GM19468 (cell line): ENCODE data around the gene MAGI2.

Source experiments
- ATAC-seq: cut with Tn5 transposase; IDR thresholded peaks from one replicate; pipeline ENCODE4 v1.9.1; 2021; ENCODE audit warnings: mild to moderate bottlenecking, moderate library complexity, moderate number of reproducible peaks; ENCODE audit not compliant: unreplicated experiment; ENCODE audit errors: extremely low read depth

Gene MAGI2

DNA sequence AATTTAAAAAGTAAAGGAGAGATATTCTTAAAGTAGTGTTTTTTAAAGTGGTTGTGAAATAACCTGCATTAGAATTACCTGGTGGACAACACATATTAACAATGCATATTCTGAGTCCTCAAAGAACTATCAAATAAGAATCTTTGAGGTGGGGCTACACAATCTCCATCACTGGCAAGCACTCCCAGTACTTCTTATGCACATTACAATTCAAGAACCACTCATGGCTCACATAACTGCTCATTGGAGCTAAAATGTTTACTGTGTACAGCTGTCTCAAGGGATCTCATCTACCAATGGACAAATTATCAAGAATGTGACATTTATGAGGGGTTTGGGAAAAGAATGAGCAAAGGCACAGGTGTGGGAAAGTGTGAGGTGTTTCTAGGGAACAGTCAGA is 962.9 kb downstream of the MAGI2 start:
- no peak for ATAC-seq

DNA sequence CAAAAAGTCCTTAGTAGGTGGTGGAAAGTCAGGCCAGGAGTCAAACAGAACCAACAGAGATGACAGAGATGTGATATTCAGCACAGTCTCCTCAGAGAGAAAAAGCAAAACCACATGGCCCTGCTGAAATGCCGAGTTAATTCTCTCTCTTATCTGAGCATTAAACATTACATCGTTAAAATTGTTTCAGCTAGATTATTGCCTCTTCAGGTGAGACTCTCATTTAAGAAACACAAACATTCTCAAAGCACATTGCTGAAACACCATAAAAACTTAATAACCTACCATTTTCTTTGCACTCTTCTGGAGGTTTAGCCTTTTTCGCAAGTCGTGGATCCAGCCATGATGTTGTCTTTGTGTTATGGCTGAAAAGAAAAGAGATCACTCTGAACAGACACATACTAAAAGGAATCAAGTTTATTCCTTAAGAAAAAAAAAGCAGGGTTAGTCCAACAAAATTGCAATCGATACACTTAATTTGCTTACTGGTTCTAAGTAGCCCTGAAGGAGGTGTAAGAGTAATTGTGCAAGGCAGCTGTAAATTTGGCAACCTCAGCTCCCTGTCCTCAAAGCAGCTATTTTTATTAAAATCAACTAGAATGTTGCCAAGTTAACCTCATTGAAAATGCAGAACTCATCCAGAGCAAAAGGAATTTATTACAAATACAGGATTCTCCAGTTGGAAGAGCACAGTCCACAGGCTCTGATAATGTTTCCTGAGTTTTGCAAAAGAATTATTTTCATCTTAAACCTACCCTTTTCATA is 963.8 kb downstream of the MAGI2 start:
- no peak for ATAC-seq

DNA sequence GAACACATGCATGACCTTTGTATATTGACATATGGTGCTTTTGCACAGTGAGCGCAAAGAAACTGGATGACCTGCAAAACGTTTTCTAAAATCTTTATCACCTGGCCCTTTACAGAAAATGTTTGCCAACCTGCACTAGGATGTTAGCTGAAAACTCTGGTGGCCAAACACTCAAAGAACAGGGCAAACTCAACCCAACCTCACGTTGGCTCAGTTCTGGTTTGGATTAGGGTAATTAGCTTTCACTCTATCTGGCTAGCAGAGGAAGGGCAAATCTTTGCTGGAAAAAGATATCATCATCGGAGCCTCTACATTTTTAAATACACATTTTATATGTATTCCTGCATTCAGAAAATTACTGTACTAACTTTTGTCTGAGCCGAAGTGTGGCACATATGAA is 966.0 kb downstream of the MAGI2 start:
- no peak for ATAC-seq

DNA sequence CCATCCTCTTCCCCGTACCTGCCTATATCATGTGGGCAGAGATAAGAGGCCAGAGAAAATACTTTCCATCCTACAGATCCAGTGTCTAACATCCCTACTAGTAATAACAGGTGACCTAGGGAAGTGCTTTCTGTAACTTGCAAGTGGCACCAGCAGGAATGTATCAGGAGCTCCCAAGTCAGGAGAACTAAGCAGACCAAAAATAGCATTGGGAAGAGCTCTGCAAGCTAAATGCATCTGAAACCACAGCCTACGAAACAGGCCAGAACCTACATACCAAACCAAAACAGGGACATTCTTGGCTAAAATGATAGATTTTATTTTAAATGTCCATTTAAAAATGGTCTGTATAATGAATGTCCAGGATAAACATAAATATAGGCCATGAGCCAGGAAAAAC is 974.1 kb downstream of the MAGI2 start:
- no peak for ATAC-seq

DNA sequence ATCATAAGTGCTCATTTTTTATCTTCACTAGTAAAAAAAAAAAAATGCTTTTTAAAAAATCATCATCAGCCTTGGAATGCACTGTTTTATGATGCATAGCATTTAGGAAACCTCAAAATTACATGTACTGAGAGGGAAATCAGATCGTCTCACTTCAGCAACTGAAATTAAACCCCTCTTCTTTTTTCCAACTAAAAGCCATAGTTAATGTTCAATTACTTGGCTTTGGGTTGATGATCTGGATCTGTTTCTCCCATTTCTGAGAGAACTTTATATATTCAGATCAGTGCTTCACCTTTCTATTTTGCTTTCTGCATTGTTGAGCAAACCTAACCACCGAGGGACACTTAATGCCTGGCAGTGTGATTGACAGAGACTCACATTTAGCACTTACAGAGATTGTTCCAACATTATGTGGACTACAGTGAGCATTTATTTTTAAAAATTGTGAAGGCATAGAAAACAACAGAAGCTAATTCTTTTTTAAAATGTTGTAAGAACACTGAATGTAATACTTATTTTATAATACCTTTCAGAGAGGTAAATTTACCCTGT is 976.5 kb downstream of the MAGI2 start:
- no peak for ATAC-seq

DNA sequence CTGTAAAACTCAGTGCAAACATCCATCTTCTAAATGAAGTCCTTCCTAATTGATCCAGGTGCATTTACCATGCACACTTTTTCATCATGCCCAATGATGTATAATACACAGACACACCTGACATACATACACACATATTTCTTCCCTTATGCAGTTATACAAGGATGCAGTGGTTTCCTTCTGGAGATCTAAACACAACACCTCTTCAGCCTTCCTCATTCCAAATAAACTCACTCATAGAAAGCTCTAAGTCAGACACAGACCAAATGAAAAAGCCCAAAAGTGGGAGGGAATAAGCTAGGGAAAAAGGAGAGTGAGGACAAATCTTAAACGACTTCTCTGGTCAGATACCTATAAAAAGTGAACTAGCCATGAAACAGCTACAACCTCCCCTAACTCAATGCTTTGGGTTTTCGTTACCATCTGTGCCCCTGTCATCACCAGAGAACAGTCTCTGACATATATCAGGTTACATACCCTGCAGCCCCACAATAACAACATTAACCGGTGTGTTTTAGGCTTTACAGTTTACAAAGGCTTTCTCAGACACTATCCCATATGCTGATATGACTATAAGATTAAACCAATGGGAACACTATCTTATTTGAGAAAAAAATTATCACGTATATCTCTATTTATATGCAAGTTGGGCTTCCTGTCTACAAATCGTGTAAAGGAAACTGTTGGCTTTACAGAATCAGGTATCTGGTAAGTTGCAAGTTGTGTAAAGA is 979.7 kb downstream of the MAGI2 start:
- ATAC-seq = no peak

DNA sequence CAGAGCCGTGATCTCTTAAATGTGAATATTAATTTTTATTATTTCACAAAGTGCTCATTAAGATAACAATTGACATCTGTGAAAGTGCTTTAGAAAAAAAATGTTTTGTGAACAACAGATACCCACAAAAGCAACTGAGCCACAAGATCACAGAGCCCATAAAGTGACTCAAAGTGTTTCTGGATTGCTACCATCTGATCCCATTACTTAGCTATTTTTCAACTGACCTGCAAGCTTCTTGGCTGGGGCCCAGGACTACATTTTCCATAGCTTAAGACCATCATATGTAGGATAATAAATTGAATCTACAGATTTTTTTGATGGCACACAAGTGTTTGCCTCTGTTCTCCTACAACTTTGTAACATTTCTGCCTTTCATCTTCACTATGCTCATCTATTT is 980.4 kb downstream of the MAGI2 start:
- no peak for ATAC-seq

DNA sequence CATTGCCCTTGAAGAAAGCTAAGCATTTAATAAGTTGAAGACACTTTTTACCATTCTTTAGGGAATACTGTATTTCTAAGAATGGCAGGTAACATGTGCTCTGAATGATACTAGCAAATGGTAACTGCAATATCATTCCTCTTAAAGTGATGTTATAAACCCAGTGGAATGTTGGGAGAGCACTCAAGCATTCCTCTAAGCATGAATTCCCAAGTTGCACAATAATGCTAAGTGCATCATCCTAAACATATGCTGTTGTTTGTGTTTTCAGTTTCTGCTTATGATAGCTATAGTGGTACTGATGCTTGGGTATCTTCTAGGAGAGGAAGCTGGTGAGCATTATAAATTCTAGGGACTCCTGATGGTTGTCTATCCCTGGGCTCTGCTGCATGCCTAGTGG is 980.9 kb downstream of the MAGI2 start:
- no peak for ATAC-seq

DNA sequence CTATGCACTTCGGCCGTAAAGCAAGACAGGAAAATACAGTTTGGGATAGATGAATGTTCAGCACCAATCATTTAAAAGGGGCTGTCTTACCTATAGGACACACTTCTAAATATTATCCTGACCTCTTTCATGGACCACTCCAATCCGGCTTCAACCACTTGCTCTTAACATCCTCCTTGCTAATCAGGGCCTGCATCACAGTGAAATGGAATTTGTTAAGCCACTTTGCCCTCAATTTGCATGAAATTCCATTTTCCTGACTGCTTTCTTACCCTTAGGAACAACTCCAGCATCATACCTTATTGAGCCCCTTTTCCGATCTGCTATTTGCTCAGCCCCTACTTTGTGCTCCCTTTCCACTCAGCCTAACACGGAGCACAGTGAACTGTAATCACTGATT is 987.6 kb downstream of the MAGI2 start:
- ATAC-seq = no peak

DNA sequence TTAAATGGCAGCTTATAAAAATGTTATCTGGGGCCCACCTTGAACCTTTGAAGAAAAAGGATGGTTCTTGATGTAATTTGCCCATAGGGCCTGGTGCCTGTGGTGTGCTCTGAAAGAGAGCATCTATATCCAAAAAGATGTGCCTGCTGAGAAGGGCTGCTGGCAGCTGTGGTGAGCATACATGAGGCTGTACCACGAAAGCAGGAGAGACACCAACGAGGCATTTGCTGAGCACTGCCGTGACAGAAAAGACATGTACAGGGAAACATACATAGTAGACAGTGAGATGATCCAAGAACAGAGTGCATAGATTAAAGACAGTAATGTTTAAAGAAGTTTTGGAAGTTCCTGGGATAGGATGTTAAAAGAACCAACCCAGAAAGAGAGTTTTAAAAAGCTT is 990.4 kb downstream of the MAGI2 start:
- no peak for ATAC-seq

DNA sequence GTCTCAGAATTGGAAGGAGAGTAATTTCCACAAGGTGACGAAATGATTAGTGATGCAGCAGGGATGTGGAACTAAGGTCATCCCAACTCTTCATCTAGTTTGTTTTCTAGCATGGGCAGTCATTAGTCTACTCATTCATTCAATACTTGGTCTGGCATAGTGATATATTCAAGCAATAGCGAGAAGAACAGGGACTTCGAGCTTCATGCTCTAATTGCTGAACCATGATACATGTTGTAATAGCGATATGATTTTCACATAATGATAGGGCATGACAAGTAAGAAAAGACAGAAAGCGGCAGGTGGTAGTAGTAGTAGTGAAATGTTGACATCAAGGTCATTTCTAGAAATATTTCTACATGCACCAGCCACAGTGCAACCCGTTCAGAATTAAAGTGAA is 1002.8 kb downstream of the MAGI2 start:
- no peak for ATAC-seq

DNA sequence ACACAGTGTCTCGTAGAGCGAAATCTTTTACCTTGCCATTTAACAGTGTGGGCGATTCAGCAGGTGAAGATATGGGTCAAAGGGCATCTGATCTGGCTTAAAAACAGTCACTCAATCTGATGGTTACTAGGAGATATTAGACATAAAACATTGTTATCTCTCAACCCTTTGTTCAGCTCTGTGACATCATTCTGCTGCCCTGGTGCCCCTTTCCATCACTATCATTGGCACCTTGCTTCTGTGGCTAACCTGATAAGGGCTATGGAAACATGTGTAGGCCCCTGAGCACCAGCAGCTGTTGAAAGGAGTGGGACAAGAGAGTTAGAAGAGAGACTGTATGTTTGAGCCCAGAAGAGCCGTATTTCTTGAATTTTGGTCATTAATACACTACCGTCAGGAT is 1004.6 kb downstream of the MAGI2 start:
- no peak for ATAC-seq

DNA sequence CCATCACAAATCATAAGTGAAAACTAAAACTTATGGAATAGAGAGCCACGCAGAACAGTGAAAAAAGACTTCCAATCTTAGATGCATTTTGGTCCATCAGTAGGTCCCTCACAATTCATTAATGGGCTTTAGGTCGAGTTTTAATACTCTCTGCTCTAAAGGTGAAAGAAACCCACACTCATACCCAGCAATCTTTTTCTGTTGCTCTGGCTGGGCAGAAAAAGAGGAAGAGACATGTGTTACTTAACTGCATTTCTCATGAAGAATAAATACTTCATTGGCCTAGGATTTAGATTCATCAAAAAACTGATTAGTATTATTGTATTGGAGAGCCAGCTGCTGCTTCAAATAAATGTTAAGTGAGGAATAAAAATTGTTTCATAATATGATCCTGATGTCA is 1009.2 kb downstream of the MAGI2 start:
- no peak for ATAC-seq

DNA sequence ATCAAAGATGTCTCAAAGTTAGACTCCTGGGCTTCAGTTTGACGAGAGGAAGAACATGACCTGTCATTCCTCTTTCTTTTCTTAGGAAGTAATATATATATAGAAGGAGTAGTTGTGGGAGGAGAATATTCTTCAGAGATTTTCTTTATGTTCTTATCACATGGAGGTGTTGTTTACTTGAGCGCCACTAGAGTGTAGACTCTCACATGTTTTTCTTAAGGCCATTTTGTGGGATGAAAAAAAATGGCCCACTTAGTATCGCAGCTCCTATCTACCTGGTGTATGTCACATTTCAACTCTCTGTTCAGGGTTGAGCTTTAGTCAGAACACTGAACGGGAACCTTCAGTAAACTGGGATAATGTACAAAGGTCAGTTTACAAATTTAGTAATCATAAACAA is 1009.7 kb downstream of the MAGI2 start:
- ATAC-seq = no peak

DNA sequence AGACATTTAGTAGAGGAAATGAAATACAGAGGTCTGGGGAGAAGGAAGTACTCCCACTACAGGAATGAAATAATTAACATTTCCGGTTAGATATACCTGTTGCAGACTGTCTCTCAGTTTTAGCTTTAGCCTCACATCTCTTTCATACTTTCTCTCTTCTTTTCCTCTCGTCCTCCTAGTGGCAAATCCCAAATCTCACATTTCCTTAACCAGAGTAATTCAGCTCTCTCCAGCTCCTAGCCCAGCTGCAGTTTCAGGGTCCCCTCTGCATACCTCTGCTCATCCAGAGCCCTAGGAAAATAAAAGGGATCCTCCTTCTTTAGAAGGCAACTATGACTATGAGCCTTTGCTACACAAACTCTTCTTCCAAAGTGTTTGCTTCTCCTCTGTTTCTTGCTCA is 1011.7 kb downstream of the MAGI2 start:
- no peak for ATAC-seq

DNA sequence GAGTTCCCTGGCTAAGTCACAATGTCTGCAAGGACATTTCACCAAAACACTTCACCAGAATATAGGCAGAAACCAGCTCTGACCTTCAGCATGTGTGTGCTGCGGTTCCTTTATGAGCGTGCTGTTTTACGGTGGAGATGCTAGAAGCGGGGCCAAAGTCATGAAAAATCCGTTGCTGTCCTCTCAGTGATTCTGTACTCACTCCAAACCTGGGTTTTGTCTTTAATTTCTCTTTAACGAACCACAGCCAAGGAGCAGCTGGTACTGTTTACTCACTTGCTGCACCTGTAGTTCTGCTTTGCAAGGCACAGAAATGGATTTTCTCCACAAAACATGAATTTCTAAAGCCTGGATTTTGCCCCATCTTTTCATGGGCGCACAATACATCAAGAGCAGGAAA is 1015.0 kb downstream of the MAGI2 start:
- ATAC-seq = no peak

DNA sequence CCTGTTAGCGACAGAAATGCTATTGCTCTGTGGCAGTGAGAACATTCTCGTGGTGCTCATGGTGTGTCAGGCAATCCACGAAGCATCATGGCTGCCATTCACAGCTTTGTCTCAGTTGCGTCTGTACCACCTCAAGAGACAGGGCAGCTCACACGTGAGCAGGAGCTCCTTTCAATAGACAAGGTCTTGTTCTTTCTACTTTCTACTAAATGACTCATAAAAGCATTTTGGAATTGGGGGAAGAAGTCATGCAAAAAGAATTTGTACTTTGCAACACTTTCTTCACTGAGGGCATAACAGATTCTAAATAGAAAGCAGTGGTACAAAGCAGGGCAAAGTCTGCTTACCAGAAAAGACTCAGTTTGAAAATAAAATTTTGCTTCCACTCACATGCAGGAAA is 1016.3 kb downstream of the MAGI2 start:
- ATAC-seq = no peak

DNA sequence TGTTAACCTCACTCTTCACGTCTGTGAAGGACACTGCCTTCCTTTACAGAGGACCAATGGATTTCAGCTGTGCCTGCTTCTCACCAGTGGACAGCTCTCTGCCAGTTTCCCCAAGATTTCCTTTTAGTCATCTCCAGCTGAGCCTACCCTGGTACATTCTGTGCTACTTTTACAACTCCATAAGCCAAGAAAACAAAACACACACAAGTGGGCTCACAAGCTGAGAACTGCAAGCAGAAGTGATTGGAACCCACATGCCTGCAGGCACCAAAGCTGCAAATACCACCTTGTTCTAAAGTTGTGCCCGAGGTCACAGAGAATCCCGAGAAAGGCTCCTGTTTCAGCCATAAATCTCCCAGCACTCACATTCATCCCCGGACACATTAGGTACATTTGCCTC is 1018.1 kb downstream of the MAGI2 start:
- ATAC-seq = no peak

DNA sequence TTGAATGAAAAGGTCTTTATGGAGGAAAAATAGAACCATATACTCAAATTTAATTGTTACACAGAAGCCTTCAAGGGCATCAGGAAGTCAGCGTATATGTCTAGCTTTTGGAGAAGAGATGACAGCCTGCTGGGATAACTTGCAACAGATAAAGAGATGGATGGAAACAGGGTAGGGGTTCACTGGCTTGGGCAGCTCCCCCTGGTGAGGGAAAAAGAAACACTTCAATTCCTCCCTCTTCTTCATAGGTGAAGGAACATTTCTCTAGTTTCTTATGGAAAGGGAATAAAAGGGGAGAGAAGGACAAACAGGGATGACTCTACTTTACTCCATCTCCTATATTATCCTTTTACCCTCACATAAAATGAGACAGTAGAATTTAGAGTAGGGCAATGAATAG is 1019.2 kb downstream of the MAGI2 start:
- no peak for ATAC-seq

DNA sequence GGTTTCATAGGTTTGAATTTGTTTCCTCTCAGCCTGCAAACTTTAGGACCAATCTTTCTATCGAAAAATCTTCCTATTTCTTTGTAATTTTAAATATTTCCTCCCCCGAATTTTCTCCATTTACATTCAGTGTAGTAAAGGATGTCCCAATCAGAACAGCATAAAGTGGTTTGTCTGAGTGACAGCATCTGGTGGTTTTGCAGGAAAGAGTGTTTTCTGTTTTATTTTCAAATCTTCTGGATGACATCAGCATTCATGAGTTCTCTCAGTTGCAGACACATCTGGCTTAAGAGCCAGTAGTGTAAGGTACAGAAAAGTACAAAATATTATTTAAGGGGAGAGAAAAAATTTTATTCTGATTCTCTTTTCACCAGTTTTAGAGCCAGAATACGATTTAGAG is 1020.0 kb downstream of the MAGI2 start:
- no peak for ATAC-seq

DNA sequence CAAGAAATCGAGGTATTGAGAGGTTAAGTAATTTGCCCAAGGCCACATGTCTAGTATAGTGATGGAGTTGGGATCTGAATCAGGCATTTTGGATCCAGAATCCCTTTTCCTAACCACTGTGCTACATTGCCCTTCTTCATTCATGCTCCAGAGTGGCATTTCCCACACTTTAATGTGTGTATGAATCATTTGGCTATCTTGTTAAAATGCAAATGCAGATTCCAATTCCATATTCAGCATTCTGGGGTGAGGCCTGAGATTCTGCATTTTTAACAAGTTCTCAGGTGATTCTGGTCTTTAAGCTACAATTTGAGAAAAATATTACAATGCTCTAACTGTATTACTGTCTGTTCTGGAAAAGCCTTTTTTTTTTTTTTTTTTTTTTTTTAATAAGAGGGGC is 1023.6 kb downstream of the MAGI2 start:
- ATAC-seq = no peak

DNA sequence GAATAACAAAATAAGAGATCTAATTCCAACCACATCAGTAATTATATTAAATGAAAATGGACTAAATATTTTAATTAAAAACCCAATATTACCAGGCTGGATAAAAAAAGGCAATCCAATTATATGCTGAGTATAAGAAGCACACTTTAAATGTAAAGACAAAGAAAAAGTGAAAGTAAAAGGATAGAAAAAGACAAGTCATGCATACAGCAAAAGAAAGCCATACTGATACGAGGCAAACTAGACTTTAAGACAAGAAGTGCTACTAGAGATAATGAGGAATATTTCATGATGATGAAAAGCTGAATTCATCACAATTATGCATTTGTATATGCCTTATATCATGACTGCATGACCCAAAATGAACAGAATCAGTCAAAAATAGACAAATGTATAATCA is 1026.3 kb downstream of the MAGI2 start:
- no peak for ATAC-seq
